GM12874 (cell line): ENCODE data around the gene TANGO6.

Experiments
- CTCF ChIP-seq: IDR thresholded peaks from 2 replicates; pipeline ENCODE4 v1.5.1; 2011; ENCODE audit warnings: low read depth, mild to moderate bottlenecking, control low read depth, low read length, moderate library complexity; ENCODE audit not compliant: insufficient read depth

TANGO6 gene

GRCh38 chr16:68887107-68887506 lies 43.8 kb downstream of the TANGO6 start:
- TF ChIP-seq CTCF = no peak

GRCh38 chr16:68889508-68890150 lies 46.3 kb downstream of the TANGO6 start:
- TF ChIP-seq CTCF = no peak

GRCh38 chr16:68892214-68892613 lies 48.9 kb downstream of the TANGO6 start:
- no peak for TF ChIP-seq CTCF

GRCh38 chr16:68892898-68893297 lies 49.6 kb downstream of the TANGO6 start:
- no peak for TF ChIP-seq CTCF

- TF ChIP-seq CTCF = no peak
Observed at GRCh38 chr16:68893710-68894705, 50.7 kb downstream of the TANGO6 start.

- no peak for TF ChIP-seq CTCF
Observed at GRCh38 chr16:68894714-68895113, 51.4 kb downstream of the TANGO6 start.

- TF ChIP-seq CTCF = no peak
Observed at GRCh38 chr16:68898026-68898425, 54.7 kb downstream of the TANGO6 start.
